Right forelimb (tissue), 1 donor: Measurements from ENCODE around the gene LTBP1.

Source experiments
- DNase-seq: peaks from one replicate; pipeline ENCODE4 v3.0.0-alpha.2; 2018

The LTBP1 gene

DNA sequence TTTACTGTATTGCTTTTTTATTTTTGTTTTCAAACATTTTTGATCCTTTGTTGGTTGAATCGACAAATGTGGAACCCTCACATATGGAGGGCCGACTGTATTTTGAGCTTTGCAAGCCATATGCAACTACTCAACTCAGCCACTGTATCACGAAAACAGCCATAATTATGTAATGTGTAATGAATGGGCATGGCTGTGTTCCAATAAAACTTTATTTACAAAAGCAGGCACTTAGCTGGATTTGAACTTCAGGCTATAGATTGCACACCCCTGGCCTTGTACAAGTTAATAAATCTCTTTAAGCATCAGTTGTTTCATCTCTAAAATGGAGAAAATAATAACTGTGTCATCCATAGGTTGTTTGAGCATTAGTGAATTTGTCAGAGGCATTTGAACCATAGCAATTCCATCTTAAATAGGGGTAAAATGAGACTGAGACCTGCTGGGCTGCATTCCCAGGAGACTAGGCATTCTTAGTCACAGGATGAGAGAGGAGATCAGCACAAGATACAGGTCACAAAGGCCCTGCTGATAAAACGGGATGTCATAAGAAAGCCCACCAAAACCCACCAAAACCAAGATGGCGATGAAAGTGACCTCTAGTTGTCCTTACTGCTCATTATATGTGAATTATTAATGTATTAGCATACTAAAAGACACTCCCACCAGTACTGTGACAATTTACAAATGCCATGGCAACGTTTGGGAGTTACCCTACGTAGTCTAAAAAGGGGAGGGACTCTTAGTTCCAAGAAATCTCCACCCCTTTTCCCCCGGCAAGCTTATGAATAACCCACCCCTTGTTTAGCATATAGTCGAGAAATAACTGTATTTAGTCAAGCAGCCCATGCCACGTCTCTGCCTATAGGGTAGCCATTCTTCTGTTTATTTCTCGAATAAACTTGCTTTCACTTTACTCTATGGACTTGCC is 13.7 kb upstream of the LTBP1 start:
- DNase-seq = no peak

DNA sequence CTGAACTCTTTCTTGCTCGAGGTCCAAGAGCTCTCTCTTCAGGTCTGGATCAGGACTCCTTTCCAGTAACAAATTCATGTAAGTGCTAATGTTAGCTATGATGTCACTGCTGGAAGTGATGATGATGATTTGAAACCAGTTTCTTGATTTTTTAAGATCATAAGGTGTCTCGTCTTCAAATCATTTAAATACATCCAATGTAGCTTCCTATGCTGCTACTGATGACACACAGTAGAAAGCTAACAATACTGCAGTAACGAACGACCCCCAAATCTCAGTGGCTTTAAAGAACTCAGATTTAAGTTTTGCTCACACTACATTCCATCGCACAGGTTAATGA is 13.0 kb upstream of the LTBP1 start:
- no peak for DNase-seq

- no peak for DNase-seq
These were observed 8.9 kb upstream of the LTBP1 start for GRCh38 chr2:32937602-32938448.

DNA sequence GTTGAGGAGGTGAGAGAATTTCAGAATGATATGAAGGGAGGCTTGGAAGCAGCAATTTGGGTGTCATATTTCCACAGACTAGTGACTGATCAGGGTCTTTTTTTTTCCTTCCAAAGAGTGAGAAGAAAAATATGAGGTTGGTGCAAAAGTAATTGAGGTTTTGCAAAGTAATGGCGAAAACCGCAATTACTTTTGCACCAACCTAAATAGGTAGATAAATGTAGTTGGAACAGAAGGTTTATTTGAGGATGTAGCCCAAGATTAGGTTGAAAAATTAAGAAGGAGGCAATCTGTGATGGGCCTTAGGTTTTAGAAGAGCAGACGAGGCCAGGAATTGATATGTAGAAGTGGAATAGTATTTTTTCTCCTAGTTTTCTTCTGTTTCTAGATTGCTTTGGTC is 7.8 kb upstream of the LTBP1 start:
- DNase-seq = no peak

DNA sequence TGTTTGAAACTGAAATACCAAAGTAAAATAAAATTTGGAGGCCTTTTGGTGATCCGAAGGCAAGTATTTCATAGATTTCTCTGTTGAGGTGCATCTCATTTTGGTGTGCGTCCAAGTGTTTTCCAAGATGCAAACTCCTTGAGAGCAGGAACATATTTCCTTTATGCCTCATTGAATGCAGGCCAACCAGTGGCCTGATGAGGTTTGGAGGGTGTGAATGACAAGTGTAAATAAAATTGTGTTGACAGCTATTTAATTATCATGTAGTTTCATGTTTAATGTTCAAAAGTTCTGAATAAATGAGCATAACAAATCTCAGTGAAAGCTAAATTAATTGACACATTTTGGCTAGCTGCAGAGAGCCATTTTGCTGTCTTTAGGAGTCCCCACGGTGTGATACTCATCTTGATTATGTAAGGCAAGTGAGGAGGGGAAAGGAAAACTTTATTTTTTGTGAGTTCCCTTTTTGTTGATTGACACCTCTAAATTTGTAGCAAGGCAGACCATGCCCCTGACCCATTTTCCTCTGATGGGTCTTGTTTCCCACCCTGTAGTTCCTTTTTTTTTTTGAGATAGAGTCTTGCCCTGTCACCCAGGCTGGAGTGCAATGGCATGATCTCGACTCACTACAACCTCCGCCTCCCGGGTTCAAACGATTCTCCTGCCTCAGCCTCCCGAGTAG is 6.3 kb upstream of the LTBP1 start:
- DNase-seq = no peak

DNA sequence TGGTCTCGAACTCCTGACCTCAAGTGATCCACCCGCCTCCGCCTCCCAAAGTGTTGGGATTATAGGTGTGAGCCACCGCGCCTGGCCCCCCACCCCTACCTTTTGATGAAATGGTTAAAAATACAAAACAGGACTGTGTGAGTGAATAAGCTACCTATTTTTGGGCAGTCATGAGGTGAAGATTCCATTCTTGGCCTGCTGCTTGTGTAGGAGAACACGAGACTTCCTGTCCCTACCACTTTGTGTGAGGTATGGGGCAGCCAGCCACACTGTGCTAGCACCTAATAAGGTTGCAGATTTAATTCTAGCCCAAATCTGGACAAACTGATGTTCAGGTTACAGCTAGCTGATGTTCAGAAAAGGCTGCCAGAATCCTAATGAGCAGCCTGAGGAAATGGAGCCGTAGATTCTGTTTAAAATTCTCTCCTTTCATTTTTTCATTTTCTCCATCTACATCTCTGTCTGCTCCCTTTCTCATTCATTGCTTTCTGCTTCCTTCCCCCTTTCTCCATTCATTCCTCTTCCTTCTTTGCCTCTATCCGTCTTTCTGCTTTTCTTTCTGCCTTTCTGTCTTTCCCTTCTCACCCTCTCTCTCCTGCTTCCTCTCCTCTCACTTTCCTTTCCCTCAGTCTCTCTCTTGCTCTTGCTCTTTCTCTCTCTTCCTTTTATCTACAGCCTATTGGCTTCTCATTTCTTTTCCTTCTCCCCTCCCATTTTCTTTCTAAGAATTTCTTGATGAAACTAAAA is 4.6 kb upstream of the LTBP1 start:
- no peak for DNase-seq

- no peak for DNase-seq
These were observed 3.8 kb upstream of the LTBP1 start for GRCh38 chr2:32942793-32943485.

DNA sequence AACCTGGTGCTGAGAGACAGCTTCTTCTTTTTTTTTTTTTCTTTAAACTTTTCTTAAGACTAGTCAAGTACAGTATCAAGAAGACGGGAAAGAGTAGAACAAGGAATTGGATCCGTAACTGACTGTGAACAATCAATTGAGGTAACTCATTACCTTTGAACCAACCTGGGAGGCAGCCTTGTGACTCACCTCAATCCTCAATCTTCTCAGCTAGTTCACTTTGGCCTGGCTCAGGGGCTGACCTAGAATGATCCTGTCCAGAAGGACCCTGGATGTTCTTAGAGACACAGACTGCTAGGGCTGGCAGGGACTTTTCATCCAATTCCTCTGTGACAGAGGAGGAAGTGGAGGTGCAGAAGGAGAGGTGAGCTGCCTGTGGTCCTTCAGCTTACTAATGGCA is 1.5 kb upstream of the LTBP1 start:
- DNase-seq = no peak

DNA sequence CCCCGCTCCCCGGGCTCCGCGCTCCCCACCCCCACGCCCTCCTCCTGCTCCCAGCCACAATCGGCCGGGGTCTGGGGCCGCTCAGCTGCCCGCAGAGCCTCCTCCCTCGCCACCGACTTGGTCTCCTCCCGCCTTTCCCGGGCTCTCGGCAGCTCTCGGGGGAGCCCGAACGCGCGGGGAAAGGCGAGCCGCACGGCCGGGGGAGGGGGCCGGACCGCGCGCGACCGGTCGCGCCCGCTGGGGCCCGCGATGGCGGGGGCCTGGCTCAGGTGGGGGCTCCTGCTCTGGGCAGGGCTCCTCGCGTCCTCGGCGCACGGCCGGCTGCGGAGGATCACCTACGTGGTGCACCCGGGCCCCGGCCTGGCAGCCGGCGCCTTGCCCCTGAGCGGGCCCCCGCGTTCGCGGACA is 327 bp downstream of the LTBP1 start:
- peak; percentile 64 for DNase-seq

DNA sequence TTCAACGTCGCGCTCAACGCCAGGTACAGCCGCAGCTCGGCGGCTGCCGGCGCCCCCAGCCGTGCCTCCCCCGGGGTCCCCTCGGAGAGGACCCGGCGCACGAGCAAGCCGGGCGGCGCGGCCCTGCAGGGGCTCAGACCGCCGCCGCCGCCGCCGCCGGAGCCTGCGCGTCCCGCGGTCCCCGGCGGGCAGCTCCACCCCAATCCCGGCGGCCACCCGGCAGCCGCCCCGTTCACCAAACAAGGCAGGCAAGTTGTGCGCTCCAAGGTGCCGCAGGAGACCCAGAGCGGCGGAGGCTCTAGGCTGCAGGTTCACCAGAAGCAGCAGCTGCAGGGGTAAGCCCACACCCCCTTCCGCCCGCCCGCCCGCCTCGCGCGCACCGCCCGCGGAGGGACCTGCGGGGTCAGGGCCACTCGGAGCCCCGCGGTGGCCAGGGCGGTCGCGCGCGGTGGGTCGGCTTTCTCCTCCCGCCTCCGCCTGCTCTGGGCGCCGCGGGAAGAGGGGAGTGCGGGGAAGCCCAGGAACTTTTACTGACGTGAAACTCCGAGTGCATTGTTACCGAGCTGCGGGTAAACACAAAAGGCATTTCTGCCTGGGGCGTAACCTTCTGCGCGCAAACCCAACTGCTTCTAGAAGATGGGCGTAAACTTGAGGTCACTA is 861 bp downstream of the LTBP1 start:
- DNase-seq = peak; percentile 70

GRCh38 chr2:32948266-32948665 is 1.5 kb downstream of the LTBP1 start:
- DNase-seq = no peak

DNA sequence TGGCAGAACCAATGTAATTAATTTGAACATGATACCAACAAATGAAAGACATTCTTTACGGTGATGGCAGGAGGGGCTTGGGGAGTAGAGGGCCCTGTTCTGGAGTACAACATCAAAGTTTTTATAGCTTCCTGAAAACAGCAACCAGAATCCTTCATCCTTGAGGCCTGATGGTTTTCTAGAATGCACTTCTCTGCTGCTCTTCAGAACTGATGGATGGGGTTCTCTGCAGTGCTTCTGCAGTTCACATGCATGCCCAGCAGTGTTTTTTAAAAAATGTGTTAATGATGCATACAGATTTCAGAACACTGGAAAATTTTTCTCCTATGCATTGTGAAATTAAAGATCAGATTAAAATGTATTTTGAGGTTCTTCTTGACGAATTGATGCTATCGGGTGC is 2.5 kb downstream of the LTBP1 start:
- DNase-seq = no peak

- no peak for DNase-seq
These were observed 4.9 kb downstream of the LTBP1 start for GRCh38 chr2:32951672-32952071.

GRCh38 chr2:32952761-32953476 is 6.2 kb downstream of the LTBP1 start:
- DNase-seq = no peak

DNA sequence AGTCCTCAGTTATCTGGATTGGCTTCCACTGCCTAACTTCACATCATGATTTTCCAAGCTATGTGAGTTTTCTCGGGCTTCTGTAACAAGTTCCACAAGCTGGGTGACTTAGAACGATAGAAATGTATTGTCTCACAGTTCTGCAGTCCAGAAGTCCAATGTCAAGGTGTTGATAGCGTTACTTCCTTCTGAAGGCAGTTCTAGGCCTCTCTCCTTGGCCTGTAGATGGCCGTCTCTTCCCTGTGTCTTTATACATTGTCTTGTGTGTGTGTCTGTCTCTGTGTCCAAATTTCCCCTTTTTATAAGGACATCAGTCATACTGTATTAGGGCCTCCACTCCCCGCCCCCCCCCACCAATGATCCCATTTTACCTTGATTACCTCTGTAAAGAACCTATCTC is 7.5 kb downstream of the LTBP1 start:
- DNase-seq = no peak

GRCh38 chr2:32958821-32959220 is 12.1 kb downstream of the LTBP1 start:
- no peak for DNase-seq

DNA sequence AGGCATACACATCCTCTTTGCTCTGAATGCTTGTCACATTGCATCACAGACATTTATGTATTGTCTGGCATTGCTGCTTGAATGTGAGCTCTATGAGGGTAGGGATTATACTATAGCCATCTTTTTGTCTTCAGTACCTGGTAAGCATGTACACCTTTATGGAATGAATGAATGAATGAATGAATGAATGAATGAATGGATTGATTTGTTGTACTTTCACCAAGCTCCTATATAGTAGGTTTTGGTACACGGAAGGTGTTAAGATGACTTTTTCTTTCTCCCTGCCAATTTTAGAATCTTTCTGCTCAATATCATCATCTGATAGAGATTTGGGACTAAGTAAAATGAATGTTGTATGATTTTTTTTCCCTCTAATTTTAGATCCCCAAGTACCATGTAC is 13.5 kb downstream of the LTBP1 start:
- DNase-seq = no peak

GRCh38 chr2:32960647-32961403 is 14.1 kb downstream of the LTBP1 start:
- no peak for DNase-seq

DNA sequence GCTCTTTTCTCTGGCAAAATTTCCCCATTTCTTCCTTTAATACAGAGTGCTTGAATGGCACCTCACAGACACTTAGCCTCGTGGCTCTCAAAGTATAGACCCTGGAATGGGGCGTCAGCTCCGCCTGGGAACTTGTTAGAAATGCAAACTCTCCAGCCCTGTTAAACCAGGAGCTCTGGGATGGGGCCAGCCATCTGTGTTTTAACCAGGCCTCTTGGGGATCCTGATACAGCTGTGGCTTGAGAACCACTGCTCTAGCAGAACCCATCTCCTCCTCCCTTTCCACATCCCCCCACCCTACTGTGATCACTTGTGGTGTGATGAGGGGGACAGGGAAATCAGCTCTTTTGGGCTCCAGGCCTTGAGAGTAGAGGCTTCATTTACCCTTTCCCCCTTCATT is 15.9 kb downstream of the LTBP1 start:
- no peak for DNase-seq

- DNase-seq = no peak
These were observed 17.2 kb downstream of the LTBP1 start for GRCh38 chr2:32963941-32964340.
